GM13977 (cell line): ENCODE measurements around the gene LRRC52.

Source experiments
- DNase-seq: peaks from one replicate; pipeline ENCODE4 v3.0.0; 2012; ENCODE audit warnings: low spot score
- in situ Hi-C: fragments of 300-500 bp; cut with MboI; formaldehyde crosslinking; loops from one replicate; pipeline ENCODE4 v1.12.0; 2022; ENCODE audit warnings: low sequenced_read_pairs, low pct_unique_long_range_greater_than_20kb, mixed read lengths, inconsistent platforms; ENCODE audit not compliant: unreplicated experiment
- TF ChIP-seq, protein P1 (sequence below): IDR thresholded peaks from 2 replicates; pipeline ENCODE4 v1.5.1; 2012; ENCODE audit warnings: mild to moderate bottlenecking, control low read depth; ENCODE audit not compliant: insufficient read depth; ENCODE audit errors: extremely low read depth, missing control alignments

LRRC52 gene

DNA sequence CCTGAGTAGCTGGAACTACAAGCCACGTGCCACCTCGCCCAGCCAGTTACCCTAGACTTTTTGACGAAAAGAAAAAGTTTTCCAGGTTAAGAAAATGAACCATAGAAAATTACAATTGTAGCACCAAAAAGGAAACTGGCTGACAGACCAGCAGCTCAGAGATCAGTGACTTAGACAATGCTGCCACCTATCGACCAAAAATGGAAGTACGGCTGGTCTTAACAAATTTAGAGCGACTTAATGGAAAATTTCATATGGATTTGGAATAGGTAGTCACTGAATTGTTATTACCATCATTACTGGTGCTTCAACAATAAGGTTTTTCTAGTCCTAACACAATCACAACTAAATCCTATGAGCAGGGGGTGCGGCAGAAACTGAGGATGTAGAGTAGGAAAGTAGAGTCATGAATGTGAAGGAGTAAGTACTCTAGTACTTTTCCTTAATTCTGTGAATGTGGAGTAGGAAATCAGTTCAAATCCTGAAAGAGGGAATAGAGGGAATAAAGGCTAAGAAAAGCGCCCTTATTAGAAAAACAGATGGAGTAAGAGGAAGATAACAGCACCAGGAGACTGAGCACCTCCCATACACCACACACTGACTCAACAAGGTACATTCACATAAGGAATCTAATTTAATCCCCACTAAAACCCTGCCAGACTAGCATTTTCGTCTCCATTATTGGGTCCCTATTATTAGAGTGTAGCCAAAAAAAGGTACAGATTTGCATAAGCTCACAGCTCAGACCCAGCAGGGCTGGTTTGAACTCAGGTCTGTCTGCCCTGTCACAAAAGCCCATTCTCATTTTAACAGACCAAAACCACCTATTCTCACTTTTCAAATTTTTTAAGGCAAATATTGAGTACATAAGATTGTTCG, 49.4 kb downstream of the LRRC52 start:
- peak; percentile 64 for DNase-seq
- TF ChIP-seq, protein P1, sequence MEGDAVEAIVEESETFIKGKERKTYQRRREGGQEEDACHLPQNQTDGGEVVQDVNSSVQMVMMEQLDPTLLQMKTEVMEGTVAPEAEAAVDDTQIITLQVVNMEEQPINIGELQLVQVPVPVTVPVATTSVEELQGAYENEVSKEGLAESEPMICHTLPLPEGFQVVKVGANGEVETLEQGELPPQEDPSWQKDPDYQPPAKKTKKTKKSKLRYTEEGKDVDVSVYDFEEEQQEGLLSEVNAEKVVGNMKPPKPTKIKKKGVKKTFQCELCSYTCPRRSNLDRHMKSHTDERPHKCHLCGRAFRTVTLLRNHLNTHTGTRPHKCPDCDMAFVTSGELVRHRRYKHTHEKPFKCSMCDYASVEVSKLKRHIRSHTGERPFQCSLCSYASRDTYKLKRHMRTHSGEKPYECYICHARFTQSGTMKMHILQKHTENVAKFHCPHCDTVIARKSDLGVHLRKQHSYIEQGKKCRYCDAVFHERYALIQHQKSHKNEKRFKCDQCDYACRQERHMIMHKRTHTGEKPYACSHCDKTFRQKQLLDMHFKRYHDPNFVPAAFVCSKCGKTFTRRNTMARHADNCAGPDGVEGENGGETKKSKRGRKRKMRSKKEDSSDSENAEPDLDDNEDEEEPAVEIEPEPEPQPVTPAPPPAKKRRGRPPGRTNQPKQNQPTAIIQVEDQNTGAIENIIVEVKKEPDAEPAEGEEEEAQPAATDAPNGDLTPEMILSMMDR: peak; percentile 81
- in situ Hi-C loops: no loop called here

DNA sequence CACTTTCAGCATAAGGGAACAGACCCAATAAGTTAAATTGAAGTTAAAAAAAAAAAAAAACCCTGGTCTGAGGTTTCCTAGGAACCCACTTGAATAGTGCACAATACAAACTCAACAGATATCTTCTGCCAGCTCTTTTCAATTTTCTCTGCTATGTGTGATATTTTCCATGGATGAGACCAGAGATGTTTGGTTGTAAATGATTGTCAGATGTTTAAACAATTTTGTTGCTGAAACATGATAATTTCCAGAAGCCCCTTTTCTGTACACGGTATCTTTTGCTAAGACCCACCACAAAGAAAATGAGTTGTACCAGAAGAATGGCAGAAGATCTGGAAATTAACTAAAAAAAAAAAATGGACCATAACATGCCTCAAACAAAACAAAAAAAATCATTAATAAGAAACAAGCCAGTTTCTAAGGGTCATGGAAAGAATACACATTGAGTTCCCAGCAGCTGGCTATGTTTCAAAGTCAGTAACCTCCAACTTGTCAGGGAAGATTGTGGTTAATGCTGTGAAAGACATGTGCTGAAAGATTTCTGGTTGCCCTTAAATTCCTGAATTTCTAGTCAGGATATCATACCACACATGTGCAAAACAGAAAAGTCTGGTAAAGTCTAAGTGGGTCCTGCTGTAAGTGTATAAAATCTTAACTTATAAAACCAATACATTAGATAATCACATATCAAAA, 51.6 kb downstream of the LRRC52 start:
- no peak for DNase-seq
- TF ChIP-seq, protein P1: no peak
- in situ Hi-C loops: loop anchor here (5.0 kb wide), 1 partner anchor 193 kb away; no protein-coding TSS in a partner anchor

DNA sequence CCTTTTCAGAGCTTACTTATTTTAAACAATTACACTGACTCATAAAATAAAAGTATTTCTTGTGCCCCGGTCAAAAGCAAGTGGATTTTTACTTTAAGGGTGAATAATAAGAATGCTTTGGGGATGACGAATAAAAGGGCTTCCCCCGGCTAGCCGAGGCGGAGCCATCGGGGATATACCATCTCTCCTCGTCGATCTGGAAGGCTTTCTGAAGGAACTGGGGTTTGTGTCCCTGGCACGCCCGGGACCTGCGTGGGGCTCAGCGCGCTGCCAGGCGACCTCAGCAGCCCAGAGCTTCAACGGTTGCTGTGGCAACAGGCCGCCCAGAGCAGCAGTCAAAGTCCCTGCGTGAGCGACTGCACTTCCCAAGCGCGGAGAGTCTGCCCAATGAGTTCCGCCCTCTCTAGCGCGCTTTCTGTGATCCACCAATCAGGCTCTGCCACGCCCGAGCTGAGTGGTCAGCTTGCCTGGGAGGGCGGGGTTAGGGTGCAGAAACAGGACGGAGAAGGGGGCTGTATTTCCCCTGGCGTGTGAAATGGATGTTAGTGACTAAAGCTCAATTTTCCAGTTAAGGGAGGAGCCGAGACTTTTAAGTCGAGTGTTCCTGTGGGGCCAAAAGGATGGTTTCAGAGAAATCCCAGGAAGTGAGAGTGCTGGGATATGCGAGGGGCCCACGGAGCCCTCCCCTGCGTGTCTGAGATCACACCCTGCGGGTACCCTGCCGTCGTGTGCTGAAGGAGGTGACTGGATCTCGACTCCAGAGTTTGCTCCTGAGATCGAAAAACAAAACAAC, 54.3 kb downstream of the LRRC52 start:
- TF ChIP-seq, protein P1: no peak
- in situ Hi-C loops: loop anchor here (5.0 kb wide), 1 partner anchor 196 kb away; no protein-coding TSS in a partner anchor

DNA sequence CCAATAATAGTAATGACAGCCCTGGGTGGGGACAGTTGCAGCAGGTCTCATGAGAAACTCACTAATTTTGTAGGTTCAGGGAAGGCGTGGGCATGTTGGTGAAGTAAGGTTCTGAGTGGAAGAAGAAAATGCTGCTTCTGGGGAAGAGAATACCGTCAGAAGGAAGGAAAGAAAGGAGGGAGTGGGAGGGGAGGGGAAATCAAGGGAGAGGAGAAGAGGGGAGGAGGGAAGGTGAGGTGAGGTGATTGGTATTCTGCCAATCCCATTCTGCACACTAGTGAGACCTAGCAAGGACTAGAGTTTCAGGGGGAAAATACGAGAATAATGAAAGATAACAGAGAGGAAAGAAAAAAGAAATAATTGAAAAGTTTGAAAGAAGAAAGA, 54.9 kb downstream of the LRRC52 start:
- in situ Hi-C loops: loop anchor here (5.0 kb wide), 1 partner anchor 196 kb away; no protein-coding TSS in a partner anchor

More for the DNA sequence above, 54.3 kb downstream of the LRRC52 start:
- DNase-seq: peak; percentile 91

DNA sequence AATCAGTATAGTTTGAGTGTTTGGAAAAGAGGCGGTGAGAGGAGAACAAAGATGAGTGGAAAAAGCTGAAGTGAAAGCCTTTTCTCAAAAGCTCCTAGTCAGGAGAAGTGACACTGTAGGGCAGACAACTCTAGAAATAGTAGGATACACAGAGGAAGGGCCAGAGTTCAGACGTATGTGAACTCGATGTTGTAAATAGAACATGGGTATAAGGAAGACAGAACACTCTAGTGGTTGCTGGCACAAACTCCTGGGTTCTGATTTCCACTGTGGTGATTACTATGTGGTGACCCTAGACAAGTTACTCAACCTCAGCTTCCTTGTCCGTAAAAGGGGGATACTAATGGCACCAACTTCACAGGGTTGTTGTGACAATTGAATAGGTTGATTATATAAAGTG, 57.0 kb downstream of the LRRC52 start:
- in situ Hi-C loops: loop anchor here (10.0 kb wide), 1 partner anchor 314 kb away; no protein-coding TSS in a partner anchor
- TF ChIP-seq, protein P1: no peak
- DNase-seq: no peak

More for the DNA sequence above, 54.9 kb downstream of the LRRC52 start:
- TF ChIP-seq, protein P1: no peak
- no peak for DNase-seq

DNA sequence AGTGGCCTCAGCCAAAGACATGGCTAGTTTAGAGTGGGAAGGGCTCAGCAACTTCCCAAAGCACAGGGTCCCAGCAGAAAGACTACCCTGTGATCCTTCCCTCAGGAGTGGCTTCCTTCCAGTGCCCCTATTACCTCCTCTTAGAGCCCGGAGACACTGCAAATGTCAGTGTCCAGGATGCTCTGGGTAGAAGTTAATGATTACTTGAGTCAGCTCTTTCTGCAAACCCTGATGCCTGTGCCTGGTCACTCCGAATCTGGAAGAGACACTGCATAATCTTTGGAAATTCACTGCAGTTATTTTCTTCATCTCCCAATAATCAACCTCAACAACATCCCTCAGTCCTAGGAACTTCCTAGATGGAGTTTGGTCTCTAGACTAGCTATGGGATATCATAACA, 60.0 kb downstream of the LRRC52 start:
- in situ Hi-C loops: loop anchor here (10.0 kb wide), 1 partner anchor 311 kb away; no protein-coding TSS in a partner anchor
- no peak for DNase-seq
- TF ChIP-seq, protein P1: no peak
